GM12864 (cell line): ENCODE results near the gene BLCAP.

Experiments used
- DNase-seq: peaks from one replicate; pipeline ENCODE4 v3.0.0-alpha.2; 2011; ENCODE audit warnings: low read depth
- H3K4me3 ChIP-seq: 2 replicates; pipeline ENCODE4 v1.5.1; 2011; ENCODE audit warnings: mild to moderate bottlenecking, low read depth, low read length, control low read depth
- TF ChIP-seq, protein P1 (sequence below): IDR thresholded peaks from 2 replicates; pipeline ENCODE4 v1.5.1; 2011; ENCODE audit warnings: low read depth, mild to moderate bottlenecking, moderate library complexity, low read length, control low read depth, inconsistent platforms; ENCODE audit errors: missing control alignments

BLCAP gene

GRCh38 chr20:37501940-37502339 is 25.7 kb downstream of the BLCAP start:
- TF ChIP-seq, protein P1, sequence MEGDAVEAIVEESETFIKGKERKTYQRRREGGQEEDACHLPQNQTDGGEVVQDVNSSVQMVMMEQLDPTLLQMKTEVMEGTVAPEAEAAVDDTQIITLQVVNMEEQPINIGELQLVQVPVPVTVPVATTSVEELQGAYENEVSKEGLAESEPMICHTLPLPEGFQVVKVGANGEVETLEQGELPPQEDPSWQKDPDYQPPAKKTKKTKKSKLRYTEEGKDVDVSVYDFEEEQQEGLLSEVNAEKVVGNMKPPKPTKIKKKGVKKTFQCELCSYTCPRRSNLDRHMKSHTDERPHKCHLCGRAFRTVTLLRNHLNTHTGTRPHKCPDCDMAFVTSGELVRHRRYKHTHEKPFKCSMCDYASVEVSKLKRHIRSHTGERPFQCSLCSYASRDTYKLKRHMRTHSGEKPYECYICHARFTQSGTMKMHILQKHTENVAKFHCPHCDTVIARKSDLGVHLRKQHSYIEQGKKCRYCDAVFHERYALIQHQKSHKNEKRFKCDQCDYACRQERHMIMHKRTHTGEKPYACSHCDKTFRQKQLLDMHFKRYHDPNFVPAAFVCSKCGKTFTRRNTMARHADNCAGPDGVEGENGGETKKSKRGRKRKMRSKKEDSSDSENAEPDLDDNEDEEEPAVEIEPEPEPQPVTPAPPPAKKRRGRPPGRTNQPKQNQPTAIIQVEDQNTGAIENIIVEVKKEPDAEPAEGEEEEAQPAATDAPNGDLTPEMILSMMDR: no peak
- no peak for DNase-seq
- H3K4me3 ChIP-seq: no peak overlapping the region

- no peak overlapping the region for H3K4me3 ChIP-seq
- DNase-seq: no peak
- TF ChIP-seq, protein P1: no peak
These were observed 27.4 kb downstream of the BLCAP start for GRCh38 chr20:37500311-37500710.

- DNase-seq: no peak
- no peak overlapping the region for H3K4me3 ChIP-seq
- TF ChIP-seq, protein P1: no peak
These were observed 29.5 kb downstream of the BLCAP start for GRCh38 chr20:37498066-37498665.

GRCh38 chr20:37494796-37495195 is 32.9 kb downstream of the BLCAP start:
- TF ChIP-seq, protein P1: no peak
- no peak for DNase-seq
- no peak overlapping the region for H3K4me3 ChIP-seq

DNA sequence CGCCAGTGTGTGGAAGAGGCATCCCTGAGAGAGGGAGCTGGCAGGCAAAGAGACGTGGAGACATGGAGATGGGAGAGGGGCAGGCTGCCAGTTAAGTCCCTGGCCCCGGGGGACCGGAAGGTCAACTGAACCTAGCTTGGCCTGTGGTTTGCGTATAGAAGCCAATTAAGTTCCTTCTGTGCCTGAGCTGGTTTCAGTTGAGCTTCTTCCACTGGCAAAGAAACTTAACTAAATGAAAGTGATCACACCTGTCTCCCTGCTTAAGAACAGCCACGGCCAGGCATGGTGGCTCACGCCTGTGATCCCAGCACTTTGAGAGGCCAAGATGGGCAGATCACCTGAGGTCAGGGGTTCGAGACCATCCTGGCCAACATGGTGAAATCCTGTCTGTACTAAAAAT is 33.4 kb downstream of the BLCAP start:
- TF ChIP-seq, protein P1: no peak
- H3K4me3 ChIP-seq: no peak overlapping the region
- no peak for DNase-seq

- TF ChIP-seq, protein P1: no peak
- no peak overlapping the region for H3K4me3 ChIP-seq
- DNase-seq: no peak
These were observed 34.7 kb downstream of the BLCAP start for GRCh38 chr20:37492945-37493344.

DNA sequence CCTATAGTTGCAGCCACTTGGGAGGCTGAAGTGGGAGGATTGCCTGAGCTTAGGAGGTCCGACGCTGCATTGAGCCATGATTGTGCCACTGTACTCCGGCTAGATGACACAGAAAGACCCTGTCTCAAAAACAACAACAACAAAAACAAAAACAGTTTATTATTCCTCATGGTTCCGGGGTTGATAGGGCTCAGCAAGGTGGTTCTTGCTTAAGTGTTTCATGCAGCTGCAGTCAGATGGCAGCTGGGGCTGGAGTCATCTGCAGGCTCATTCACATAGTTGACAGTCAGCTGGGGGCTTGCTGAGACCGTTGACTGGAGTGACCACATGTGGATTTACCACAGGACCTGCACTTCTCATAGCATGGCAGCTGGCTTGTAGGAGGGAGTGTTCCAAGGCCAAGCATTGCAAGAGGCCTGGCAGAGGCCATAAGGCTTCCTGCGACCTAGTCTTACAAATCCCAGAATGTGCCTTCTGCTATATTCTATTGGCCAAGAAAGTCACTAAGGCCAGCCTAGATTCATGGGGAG is 35.5 kb downstream of the BLCAP start:
- no peak overlapping the region for H3K4me3 ChIP-seq
- TF ChIP-seq, protein P1: no peak
- DNase-seq: no peak
